Activated B cell treated with CpG ODN at 0.5 μM for 24 hours (primary cell): ENCODE data around the gene RBM20. TPM values are rescaled to one million over a fixed set of nuclear protein-coding genes. Genes with fewer than 3 reads are reported as not detected.

Source experiments
- ATAC-seq: fragments of 200-7000 bp; cut with Tn5 transposase; one replicate; pipeline ENCODE4 v1.10.0; 2021; ENCODE audit warnings: low read depth, mild to moderate bottlenecking, moderate library complexity
- CTCF ChIA-PET: fragments of 350-600 bp; sonication (Branson Sonifier 250); formaldehyde crosslinking; loops from one replicate; lab custom pipeline; 2021; ENCODE audit warnings: antibody characterized with exemption; lab: Charles Lee
- POLR2A ChIA-PET: fragments of 350-600 bp; sonication (Branson Sonifier 250); formaldehyde crosslinking; loops from one replicate; lab custom pipeline; 2021; ENCODE audit warnings: antibody characterized with exemption; lab: Charles Lee
- DNase-seq: peaks from one replicate; pipeline ENCODE4 v3.0.0; 2022
- H3K27ac Mint-ChIP-seq: one replicate; pipeline ENCODE4 v1.8.0; 2020; ENCODE audit warnings: mixed read lengths
- H3K27me3 Mint-ChIP-seq: one replicate; pipeline ENCODE4 v1.8.0; 2021; ENCODE audit warnings: mixed read lengths
- H3K36me3 Mint-ChIP-seq: one replicate; pipeline ENCODE4 v1.8.0; 2021; ENCODE audit warnings: low read depth, mixed read lengths
- H3K4me1 Mint-ChIP-seq: one replicate; pipeline ENCODE4 v1.8.0; 2021; ENCODE audit warnings: mixed read lengths
- H3K4me3 Mint-ChIP-seq: one replicate; pipeline ENCODE4 v1.8.0; 2020; ENCODE audit warnings: mild to moderate bottlenecking, mixed read lengths
- H3K9me3 Mint-ChIP-seq: one replicate; pipeline ENCODE4 v1.8.0; 2020; ENCODE audit warnings: mixed read lengths
- intact Hi-C: fragments of 100-400 bp; cut with micrococcal nuclease; formaldehyde crosslinking; loops from one replicate; pipeline ENCODE4 v1.15.1; 2024
- total RNA-seq: library from RNA; stranded (reverse); gene quantifications from 2 replicates; pipeline ENCODE4 v1.2.3, GENCODE V29; 2022
- TF ChIP-seq, protein P1 (sequence below): fragments of 200-600 bp; IDR thresholded peaks from one replicate; pipeline ENCODE4 v1.8.0; 2022; ENCODE audit warnings: antibody characterized with exemption, mild to moderate bottlenecking

The RBM20 gene
- total RNA-seq, 1 donor from 2014 or later: 0.02 TPM

DNA sequence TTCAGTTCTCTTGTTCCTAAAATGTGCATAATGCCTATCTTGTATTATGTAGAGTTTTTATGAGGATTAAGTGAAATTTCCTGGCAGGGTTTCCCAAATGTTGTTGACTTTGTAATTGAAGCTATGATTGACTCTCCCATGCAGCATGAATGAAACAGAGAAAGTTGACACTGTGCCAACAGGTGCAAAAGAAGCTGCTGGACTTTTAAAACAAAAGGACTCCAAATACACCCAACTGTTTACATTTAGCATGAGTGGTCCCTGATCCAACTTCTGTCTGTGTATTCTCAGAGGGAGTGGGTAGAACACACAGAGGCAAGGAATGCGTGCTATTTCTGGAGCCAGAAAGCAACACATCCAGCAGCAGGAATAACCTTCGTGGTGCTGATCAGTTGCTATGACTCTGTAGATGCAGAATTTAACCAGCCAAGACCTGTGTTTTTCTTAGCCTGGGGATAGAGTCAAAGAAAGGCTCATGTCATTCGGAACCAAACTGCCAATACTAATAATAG lies 14.4 kb upstream of the RBM20 start:
- Mint-ChIP-seq H3K36me3 (no peaks in the 10 kb centered on the region), H3K4me1 (no peaks in the 10 kb centered on the region), H3K27me3 (peaks cover 9% of the 10 kb centered on the region), H3K27ac (no peak overlapping the region), H3K9me3 (no peaks in the 10 kb centered on the region), H3K4me3 (no peak overlapping the region)
- TF ChIP-seq, protein P1, sequence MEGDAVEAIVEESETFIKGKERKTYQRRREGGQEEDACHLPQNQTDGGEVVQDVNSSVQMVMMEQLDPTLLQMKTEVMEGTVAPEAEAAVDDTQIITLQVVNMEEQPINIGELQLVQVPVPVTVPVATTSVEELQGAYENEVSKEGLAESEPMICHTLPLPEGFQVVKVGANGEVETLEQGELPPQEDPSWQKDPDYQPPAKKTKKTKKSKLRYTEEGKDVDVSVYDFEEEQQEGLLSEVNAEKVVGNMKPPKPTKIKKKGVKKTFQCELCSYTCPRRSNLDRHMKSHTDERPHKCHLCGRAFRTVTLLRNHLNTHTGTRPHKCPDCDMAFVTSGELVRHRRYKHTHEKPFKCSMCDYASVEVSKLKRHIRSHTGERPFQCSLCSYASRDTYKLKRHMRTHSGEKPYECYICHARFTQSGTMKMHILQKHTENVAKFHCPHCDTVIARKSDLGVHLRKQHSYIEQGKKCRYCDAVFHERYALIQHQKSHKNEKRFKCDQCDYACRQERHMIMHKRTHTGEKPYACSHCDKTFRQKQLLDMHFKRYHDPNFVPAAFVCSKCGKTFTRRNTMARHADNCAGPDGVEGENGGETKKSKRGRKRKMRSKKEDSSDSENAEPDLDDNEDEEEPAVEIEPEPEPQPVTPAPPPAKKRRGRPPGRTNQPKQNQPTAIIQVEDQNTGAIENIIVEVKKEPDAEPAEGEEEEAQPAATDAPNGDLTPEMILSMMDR: no peak
- POLR2A ChIA-PET: no interaction called here
- CTCF ChIA-PET: interaction anchor here (1.1 kb wide), 1 partner anchor 43 kb away, joined by 4 read pairs; no protein-coding TSS in a partner anchor
- ATAC-seq: no peak
- intact Hi-C loops: no loop called here
- no peak for DNase-seq

DNA sequence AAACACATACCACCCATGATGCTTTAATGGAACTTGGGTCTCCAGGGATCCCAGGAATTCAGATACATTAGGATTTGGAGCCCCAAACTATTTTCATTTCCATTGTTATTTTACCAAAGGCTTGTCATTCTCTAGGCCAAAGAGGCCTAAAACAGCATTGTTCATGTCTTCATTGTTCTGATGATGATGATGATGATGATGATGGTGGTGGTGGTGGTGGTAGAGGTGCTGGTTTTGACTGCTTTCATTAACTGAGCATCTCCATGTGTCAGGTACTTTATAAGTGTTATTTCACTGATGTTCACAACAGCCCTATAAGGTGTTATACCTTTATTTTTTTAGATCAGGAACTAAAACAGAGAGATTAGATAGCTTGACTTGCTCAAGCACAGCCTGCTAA lies 12.2 kb upstream of the RBM20 start:
- no peak overlapping the region for H3K4me3 Mint-ChIP-seq
- H3K27ac Mint-ChIP-seq: no peak overlapping the region
- H3K9me3 Mint-ChIP-seq: no peaks in the 10 kb centered on the region
- no peak for ATAC-seq
- TF ChIP-seq, protein P1: no peak
- no peak for DNase-seq
- H3K4me1 Mint-ChIP-seq: no peaks in the 10 kb centered on the region
- CTCF ChIA-PET: no interaction called here
- intact Hi-C loops: no loop called here
- peaks cover 9% of the 10 kb centered on the region for H3K27me3 Mint-ChIP-seq
- no peaks in the 10 kb centered on the region for H3K36me3 Mint-ChIP-seq
- POLR2A ChIA-PET: interaction anchor here (0.6 kb wide), 1 partner anchor 753 kb away, joined by 3 read pairs; no protein-coding TSS in a partner anchor

DNA sequence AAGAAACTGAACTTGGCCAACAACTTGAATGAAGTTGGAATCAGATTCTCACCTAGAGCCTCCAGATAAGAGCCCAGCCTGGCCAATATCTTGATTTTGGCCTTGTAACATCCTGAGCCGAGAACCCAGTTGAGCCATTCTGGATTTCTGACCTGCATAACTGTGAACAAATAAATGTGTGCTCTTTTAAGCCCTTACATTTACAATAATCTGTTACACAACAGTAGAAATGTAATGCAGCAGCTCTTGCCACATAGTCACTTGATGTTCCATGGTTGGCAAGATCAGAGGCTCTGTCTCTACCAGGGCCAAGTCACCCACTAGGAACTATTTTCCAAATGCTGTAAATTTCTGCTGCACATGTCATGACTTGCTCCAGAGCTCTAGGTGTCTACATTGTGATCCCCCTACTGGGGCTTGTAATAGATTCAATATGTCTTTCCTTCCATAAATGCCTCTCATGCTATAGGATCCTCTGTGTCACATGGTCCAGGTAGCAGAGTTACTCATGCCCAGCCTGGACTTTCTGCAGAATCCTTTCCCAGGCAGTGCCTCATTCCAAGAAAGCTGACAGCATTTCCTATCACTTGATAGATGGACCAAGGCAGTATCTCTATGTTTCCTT lies 11.4 kb upstream of the RBM20 start:
- DNase-seq (no peak), ATAC-seq (no peak)
- intact Hi-C loops: no loop called here
- TF ChIP-seq, protein P1: no peak
- POLR2A ChIA-PET: interaction anchor here (0.5 kb wide), 1 partner anchor 673 kb away, joined by 4 read pairs; no protein-coding TSS in a partner anchor
- Mint-ChIP-seq H3K4me3 (no peak overlapping the region), H3K4me1 (no peaks in the 10 kb centered on the region), H3K36me3 (no peaks in the 10 kb centered on the region), H3K27ac (no peak overlapping the region), H3K27me3 (peaks cover 12% of the 10 kb centered on the region), H3K9me3 (no peaks in the 10 kb centered on the region)
- CTCF ChIA-PET: no interaction called here

DNA sequence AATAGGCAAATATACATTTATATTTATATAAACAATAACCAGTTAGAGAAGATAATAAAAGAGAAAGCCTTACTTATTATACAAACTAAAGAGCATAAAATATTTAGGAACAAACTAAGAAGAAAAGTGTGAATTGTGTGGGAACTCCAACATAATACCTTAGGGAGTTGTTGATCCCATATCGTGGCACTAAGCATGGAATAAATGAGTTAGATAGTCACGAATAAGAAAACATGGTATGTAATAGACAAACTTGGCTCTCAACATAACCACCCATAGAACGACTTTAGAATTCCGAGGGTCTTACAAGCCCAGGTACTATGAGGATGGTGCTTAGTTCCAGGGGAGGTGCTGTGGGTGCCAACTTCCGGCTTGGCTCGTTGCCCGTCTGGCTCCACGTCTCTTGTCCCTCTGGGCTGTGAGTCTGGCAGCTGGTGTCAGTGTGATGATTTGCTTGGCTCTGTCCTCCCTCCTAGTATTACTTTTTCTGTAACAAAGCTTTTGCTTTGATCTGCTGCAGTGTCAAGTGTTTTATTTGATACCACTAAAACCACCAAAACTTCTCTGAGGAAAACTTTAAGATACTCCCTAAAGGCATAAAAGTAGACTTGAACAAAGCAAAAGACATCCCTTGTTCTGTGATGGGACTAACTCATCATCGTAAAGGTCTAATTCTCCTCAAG lies 9.5 kb upstream of the RBM20 start:
- Mint-ChIP-seq H3K27me3 (peaks cover 21% of the 10 kb centered on the region), H3K36me3 (no peaks in the 10 kb centered on the region), H3K27ac (no peak overlapping the region), H3K4me1 (no peaks in the 10 kb centered on the region), H3K4me3 (no peak overlapping the region), H3K9me3 (no peaks in the 10 kb centered on the region)
- ATAC-seq (no peak), DNase-seq (no peak)
- intact Hi-C loops: no loop called here
- TF ChIP-seq, protein P1: no peak
- CTCF ChIA-PET: no interaction called here
- POLR2A ChIA-PET: no interaction called here

DNA sequence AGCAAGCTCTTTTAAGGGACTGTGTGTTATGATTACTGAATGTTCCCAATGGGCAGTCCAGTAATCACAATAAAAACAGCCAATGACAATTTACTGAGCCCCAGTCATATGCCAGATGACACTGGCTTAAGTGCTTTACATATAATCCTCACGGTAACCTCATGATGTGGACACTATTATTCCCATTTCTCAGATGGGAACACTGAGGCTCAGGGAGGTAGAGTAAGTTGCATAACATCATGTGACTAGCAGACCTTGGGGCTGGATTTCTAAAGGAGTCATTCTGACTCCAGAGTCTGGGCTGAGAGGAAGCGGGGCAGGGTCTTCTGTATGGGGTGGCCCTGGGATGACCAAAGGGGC lies 7.6 kb upstream of the RBM20 start:
- no peaks in the 10 kb centered on the region for H3K36me3 Mint-ChIP-seq
- intact Hi-C loops: no loop called here
- peaks cover 25% of the 10 kb centered on the region for H3K27me3 Mint-ChIP-seq
- ChIA-PET CTCF (no interaction called here), POLR2A (no interaction called here)
- H3K9me3 Mint-ChIP-seq: no peaks in the 10 kb centered on the region
- H3K4me3 Mint-ChIP-seq: no peak overlapping the region
- TF ChIP-seq, protein P1: no peak
- H3K4me1 Mint-ChIP-seq: peaks cover 4% of the 10 kb centered on the region
- no peak overlapping the region for H3K27ac Mint-ChIP-seq
- no peak for DNase-seq
- ATAC-seq: no peak
